ENCODE data around the gene TUBA3E.
"Not testable (repeated sequence)": the region's sequence is repeated elsewhere in the genome, so short reads cannot be mapped to it uniquely, and the experiment has no call there.

TUBA3E gene

GRCh38 chr2:130190237-130190636, 8.0 kb downstream of the TUBA3E start:
- DNase-seq, result no peak

DNA sequence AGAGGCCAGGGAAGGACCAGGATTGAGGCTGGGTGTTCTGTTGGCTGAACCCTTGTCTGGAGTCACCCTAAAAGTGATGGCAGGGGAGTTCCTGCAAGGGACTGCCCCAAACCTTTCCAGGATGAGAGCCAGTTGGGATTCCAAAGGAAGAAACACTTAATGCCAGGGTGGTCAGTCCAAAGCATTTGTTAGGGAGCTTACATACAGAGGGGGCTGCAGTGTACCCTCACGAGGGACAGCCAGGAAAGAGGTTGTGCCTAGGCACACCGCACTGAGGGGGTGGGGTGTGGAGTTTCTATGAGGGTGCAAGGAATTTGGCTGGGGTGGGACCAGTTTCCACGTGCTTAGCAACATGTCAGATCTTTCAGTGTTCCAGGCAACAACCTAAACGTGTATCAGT, 9.3 kb downstream of the TUBA3E start:
- not testable (repeated sequence) for DNase-seq

DNA sequence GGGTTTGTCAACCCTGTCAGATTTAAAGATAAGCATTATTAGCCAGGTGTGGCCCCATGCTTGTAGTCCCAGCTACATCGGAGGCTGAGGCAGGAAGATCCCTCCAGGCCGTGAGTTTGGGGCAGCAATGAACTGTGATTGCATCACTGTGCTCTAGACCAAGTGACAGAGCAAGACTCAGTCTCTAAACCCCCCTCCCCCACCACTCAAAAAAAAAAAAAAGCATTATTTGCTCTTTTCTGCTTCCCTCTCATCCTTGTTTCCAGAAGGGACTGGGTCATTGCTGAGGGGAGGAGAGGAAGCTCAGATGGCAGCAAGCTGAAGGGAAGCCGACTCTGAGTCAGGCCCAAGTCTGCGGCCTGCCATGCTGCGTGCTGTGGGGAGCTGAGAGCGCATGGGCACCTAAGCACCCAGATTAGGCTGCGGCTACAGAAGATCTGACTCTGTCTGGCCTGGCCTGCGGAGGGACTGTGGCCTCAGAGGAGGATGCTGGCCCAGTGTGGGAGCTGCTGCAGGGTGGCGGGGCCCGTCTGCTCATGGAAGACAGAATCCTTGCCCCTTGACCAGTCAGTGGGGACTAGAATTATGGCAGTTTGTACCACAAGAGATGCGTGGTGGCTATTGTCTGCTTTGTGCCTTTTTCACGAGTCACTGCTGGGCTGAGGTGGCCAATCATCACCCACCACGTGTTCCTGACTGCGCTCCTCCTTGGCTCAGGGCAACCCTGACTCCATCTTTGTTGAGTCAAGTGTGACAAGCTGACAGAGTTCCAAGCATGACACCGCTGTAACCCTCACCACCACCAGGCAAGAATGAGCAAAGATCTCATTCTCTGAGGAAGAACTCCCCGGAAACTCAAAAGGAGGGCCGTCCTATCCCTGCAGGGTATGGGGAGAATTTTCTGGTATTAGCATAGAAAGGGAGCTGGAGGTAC, 10.1 kb downstream of the TUBA3E start:
- not testable (repeated sequence) for DNase-seq

DNA sequence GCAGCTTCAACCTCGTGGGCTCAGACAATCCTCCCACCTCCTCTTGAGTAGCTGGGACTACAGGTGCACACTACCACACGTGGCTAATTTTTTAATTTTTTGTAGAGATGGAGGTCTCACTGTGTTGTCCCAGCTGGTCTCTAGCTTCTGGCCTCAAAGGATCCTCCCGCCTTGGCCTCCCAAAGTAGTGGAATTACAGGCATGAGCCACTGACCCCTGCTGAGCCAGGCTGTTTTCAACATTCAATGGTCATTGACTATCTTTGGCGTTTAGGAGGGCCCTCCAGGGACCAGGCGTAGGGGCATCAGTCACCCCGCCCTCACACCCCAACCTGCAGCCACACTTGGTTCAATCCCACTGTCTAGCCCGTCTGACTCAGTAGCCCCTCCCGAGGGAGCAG, 11.0 kb downstream of the TUBA3E start:
- no peak for DNase-seq

DNA sequence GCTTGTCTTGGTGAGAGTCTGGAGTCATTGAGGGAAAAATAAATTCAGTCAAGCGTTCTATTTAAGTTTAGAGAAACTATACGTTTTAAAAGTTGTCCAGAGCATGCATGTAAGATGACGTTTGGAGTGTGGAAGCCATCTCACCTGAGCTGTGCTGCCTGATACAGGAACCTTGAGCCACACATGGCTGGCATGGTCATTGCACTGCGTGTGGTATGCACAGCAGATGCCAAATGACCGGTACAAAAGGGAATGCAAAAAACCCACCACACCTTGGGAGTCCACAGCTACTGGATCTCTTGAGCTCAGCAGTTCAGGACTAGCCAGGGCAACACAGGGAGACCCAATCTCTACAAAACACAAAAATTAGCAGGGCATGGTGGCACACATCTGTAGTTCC, 11.8 kb downstream of the TUBA3E start:
- DNase-seq, result no peak

- no peak for DNase-seq
Measured at GRCh38 chr2:130185896-130186295, 12.3 kb downstream of the TUBA3E start.

- DNase-seq, result no peak
Measured at GRCh38 chr2:130185436-130185835, 12.8 kb downstream of the TUBA3E start.

- no peak for DNase-seq
Measured at GRCh38 chr2:130183512-130184373, 14.5 kb downstream of the TUBA3E start.

DNA sequence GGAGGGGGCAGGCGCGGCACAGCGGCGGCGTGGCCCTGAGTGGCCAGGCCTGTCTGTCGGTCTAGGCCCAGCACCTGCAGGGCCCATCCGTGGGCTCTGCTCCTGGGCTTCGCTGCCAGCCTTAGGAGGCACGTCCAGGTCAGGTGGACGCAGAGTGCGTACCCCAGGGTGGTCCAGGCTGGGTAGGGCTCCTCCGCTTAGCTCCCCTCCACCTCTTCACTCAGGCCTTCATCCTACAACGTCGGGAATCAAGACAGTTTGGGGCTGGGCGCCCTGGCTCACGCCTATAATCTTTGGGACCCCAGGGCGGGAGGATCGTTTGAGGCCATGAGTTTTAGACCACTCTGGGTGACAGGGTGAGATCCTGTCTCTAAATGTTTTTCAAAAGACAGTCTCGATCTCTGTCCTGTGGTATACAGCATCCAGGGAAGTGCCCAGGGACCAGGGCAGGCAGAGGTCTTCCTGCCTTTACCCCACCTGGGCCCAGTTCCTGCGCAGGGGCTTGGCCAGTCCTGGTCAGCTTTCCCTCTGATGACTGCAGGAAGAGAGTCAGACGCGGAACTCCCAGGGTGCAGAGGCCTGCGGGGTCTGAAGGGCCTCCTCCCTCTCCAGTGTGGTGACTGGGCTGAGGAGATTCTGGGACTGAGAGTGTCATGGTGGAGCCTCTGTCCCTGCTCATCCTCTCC, 15.3 kb downstream of the TUBA3E start:
- not testable (repeated sequence) for DNase-seq

- peak; percentile 90 for DNase-seq
Measured at GRCh38 chr2:130181880-130182682, 16.2 kb downstream of the TUBA3E start, which contains the start of gene MZT2B. Gene MZT2B, plus strand, starts transcription at chr2:130182262. Its CDS starts 21 bp downstream, at chr2:130182283.

DNA sequence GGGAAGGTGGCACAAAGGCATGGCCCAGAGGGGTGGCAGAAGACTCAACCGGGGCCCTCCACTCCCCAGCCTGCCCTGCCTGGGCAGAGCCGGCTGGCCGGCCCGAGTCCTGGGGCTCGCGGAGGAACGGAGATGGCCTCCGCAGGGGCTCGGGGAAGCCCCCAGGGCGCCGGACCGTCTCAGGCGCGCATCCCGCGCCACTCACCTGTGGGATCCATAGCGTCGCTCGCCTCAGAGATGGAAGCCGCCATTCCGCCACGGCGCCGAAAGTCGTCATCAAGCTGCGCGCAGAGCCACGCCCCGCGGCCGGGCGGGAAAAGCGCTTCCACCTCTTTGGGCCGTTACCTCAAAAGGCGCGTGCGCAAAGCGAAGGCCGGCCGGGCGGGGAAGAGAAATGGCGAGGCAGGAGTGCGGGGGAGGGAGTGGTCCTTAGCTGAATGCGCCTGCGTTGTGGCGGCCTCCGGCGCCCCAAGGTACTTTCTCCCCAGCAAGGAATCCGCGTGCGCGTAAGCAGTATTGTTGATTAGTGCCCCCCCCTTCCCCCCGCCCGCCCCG, 16.8 kb downstream of the TUBA3E start, which contains the start of gene SMPD4:
Gene SMPD4, minus strand, starts transcription at position 278 of the 555 bp plus-strand sequence. CDS start 5,010 bp downstream, outside the sequence.
- DNase-seq, result peak; percentile 98

- DNase-seq, result not testable (repeated sequence)
Measured at GRCh38 chr2:130180404-130181324, 17.6 kb downstream of the TUBA3E start.

DNA sequence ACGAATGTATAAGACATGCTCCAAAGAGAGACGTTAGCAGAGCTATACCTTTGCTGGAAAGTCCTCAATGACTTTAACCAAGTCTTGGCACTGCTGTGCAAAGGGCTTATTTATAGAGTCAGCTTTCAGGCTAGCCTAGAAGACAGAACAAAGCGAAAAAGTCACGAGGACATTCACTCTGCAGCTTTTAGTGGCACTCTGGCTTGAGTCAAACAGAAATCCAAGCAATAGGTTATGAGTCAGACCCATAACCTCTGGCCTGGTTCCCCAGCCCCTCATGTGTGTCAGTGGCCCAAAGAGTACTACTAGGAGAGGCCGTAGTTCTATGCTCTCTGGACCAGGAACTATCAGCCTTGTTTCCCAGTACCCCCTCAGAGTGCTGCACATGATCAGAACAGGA, 23.4 kb downstream of the TUBA3E start:
- DNase-seq, result not testable (repeated sequence)

DNA sequence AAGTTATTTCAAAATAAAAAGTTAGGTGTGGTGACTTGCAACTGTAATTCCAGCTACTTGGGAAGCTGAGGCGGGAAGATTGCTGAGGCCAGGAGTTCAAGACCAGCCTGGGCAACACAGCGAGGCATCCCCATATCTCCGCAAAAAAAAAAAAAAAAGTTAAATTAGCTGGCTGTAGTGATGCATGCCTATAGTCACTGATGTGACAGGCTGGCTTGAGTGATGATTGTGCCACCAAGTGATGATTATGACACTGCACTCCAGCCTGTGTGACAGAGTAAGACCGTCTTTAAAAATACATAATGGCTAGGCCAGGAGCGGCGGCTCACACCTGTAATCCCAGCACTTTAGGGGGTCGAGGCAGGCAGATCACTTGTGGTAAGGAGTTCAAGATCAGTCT, 28.3 kb downstream of the TUBA3E start:
- DNase-seq, result no peak

GRCh38 chr2:130169163-130169562, 29.1 kb downstream of the TUBA3E start:
- DNase-seq, result not testable (repeated sequence)

DNA sequence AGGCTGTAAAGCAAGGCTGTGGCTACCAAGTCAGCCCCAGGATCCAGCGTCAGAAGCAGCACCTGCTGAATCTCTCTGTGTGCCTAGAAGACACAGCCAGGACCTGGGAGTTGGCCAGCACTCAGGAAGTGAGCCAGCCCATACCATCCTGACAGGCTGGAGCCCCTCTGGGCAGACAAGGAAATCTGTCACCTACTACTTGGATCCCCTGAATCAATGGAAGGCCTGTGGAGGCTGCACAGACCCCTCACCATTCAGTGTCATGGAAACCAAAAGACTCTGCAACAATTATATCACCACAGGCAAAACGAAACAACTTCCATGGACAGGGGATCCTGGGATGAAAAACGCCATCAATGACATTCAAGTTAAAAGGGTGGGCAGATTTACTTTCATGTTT, 31.6 kb downstream of the TUBA3E start:
- not testable (repeated sequence) for DNase-seq

- no peak for DNase-seq
Measured at GRCh38 chr2:130165293-130166016, 32.8 kb downstream of the TUBA3E start.

- DNase-seq, result no peak
Measured at GRCh38 chr2:130162968-130163367, 35.3 kb downstream of the TUBA3E start.

GRCh38 chr2:130162486-130162885, 35.8 kb downstream of the TUBA3E start:
- not testable (repeated sequence) for DNase-seq

Data from stimulated activated CD4-positive, alpha-beta T cell treated with anti-CD3 and anti-CD28 coated beads, Interleukin-4, amount 100 ng/mL, for 24 hours (primary cell).